PFSK-1 (cell line): ENCODE results near the gene SYTL1.
A peak's percentile ranks its signal among the peaks of the same experiment; 100 is the strongest.

Source experiments
- FOXP2 ChIP-seq: optimal IDR thresholded peaks from 2 replicates; pipeline ENCODE3; 2011; ENCODE audit warnings: borderline replicate concordance, control low read depth, inconsistent platforms; ENCODE audit not compliant: insufficient read depth; ENCODE audit errors: extremely low read length, extremely low read depth
- POLR2AphosphoS5 ChIP-seq: IDR thresholded peaks from 2 replicates; pipeline ENCODE4 v1.6.1; 2012; ENCODE audit warnings: low read depth, mild to moderate bottlenecking, control low read depth, low read length, moderate library complexity
- REST ChIP-seq, 2 experiments: IDR thresholded peaks; 2 replicates each; pipeline versions ENCODE4 v1.6.1 to v1.8.0; 2011 to 2012; ENCODE audit warnings: low read depth in 2 of 2, low read length in 2 of 2, control low read depth in 1 of 2, inconsistent platforms in 1 of 2, mild to moderate bottlenecking in 1 of 2, moderate library complexity in 1 of 2; ENCODE audit not compliant: insufficient read depth in 1 of 2
- SIN3A ChIP-seq: IDR thresholded peaks from 2 replicates; pipeline ENCODE4 v1.6.1; 2012; ENCODE audit warnings: mild to moderate bottlenecking, low read length, moderate library complexity, borderline replicate concordance; ENCODE audit not compliant: insufficient read depth
- TAF1 ChIP-seq: IDR thresholded peaks from 2 replicates; pipeline ENCODE4 v1.6.1; 2012; ENCODE audit warnings: low read length, control low read depth, borderline replicate concordance; ENCODE audit not compliant: insufficient read depth

GRCh38 chr1:27299385-27300271, 42.2 kb upstream of the SYTL1 start:
- TF ChIP-seq POLR2AphosphoS5: no peak
- peak; percentile 24 for TF ChIP-seq FOXP2
- TF ChIP-seq REST (IDR thresholded peaks at IDR 0.05; ENCODE audit: insufficient read depth in 1 of 2, low read depth in 2 of 2, low read length in 2 of 2): no peak
- no peak for TF ChIP-seq TAF1
- no peak for TF ChIP-seq SIN3A
